RCC 7860 (cell line): ENCODE results near the gene MRPL37.

Experiments used
- DNase-seq: peaks from one replicate; pipeline ENCODE4 v3.0.0-alpha.2; 2015; ENCODE audit warnings: low spot score
- FAIRE-seq: peaks from 2 replicates; lab custom pipeline; 2012; peaks lifted over from hg19 to GRCh38; lab: Jason Lieb, UNC

Gene MRPL37

GRCh38 chr1:54238353-54239034, 38.5 kb downstream of the MRPL37 start:
- no peak for DNase-seq

GRCh38 chr1:54239035-54239383, 39.0 kb downstream of the MRPL37 start:
- DNase-seq (no peak), FAIRE-seq (no peak)

More at GRCh38 chr1:54238353-54239034, 38.5 kb downstream of the MRPL37 start:
- FAIRE-seq: no peak

- DNase-seq (no peak), FAIRE-seq (no peak)
These were observed 39.7 kb downstream of the MRPL37 start for GRCh38 chr1:54239631-54240031.

- FAIRE-seq (no peak), DNase-seq (no peak)
These were observed 40.9 kb downstream of the MRPL37 start for GRCh38 chr1:54240741-54241335.

- FAIRE-seq (no peak), DNase-seq (no peak)
These were observed 41.4 kb downstream of the MRPL37 start for GRCh38 chr1:54241364-54241763.

- no peak for DNase-seq
- no peak for FAIRE-seq
These were observed 43.1 kb downstream of the MRPL37 start for GRCh38 chr1:54243022-54243421.

DNA sequence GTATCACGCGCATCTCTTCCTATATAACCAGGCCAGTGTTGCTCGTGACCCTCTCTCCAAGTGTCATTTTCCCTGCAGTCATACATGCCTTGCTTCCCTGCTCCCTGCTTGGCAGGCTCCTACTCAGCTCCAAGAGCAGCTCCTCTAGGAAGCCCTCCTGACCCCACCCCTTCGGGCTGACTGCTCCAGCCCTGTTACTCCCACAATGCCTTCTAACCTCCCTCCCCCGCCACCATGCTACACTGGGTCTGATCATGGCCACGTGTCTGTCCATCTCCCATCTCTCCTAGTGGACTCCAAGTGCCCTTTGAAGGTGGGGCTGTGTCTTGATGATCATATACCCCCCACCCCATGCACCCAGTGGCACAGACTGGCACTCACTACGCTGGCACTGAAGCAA, 44.7 kb downstream of the MRPL37 start:
- DNase-seq (no peak), FAIRE-seq (no peak)

DNA sequence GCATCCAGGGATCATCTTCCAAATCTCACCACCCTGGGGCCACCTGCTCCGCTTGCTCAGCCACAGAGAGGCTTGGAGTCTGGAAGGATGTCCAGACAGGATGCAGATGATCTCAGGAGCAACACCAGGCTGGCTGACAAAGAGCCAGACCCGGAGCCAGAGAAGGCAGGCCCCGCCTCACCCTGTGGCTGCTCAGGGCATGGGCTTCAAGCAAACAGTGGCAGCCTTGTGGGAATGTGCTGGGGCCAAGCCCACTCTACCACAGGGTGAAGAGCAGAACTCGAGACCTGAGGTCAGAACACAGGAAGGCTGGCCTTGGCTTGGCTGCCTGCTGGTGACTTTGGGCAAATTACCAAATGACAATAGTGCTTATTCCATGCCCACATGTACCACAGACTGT, 45.5 kb downstream of the MRPL37 start:
- DNase-seq: peak; percentile 13
- no peak for FAIRE-seq

- DNase-seq (no peak), FAIRE-seq (no peak)
These were observed 46.3 kb downstream of the MRPL37 start for GRCh38 chr1:54246116-54246721.

GRCh38 chr1:54247863-54248515, 48.0 kb downstream of the MRPL37 start:
- FAIRE-seq: no peak
- no peak for DNase-seq

- no peak for DNase-seq
- FAIRE-seq: no peak
These were observed 49.0 kb downstream of the MRPL37 start for GRCh38 chr1:54248966-54249365.

- DNase-seq (peak; percentile 89), FAIRE-seq (peak; percentile 85)
These were observed 50.0 kb downstream of the MRPL37 start for GRCh38 chr1:54249819-54250435.

GRCh38 chr1:54250670-54251069, 50.7 kb downstream of the MRPL37 start:
- no peak for DNase-seq
- FAIRE-seq: no peak

- FAIRE-seq: no peak
- DNase-seq: no peak
These were observed 52.5 kb downstream of the MRPL37 start for GRCh38 chr1:54252371-54252936.

- FAIRE-seq (peak; percentile 95), DNase-seq (peak; percentile 89)
These were observed 53.5 kb downstream of the MRPL37 start for GRCh38 chr1:54253480-54253879.

- no peak for FAIRE-seq
- DNase-seq: peak; percentile 78
These were observed 54.1 kb downstream of the MRPL37 start for GRCh38 chr1:54254055-54254454.

- no peak for FAIRE-seq
These were observed 55.2 kb downstream of the MRPL37 start for GRCh38 chr1:54255026-54255702.

GRCh38 chr1:54256522-54257345, 56.8 kb downstream of the MRPL37 start:
- FAIRE-seq: no peak
- DNase-seq: no peak

More at GRCh38 chr1:54255026-54255702, 55.2 kb downstream of the MRPL37 start:
- DNase-seq: peak; percentile 71

- FAIRE-seq (no peak), DNase-seq (no peak)
These were observed 57.3 kb downstream of the MRPL37 start for GRCh38 chr1:54257346-54257620.

DNA sequence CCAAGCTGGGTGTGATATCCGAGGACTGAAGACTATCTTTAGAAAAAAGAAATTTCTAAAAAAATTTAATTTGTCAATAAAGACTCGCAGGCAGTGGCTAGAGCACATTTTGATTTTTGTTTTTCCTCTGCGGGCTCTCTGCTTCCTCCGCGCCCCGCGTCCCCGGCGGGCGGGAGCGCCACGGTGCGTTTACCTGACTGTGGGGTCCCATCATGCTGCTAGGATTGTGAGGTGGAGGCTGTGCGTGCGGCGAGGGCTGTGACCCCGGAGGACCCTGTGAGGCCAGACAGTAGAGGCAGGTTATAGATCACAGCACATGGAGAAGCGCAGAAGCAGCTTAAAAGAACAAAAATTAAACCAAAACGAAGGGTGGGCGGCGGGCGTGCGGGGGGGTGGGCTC, 57.9 kb downstream of the MRPL37 start:
- FAIRE-seq (no peak), DNase-seq (no peak)
